CD14-positive monocyte (primary cell): ENCODE data around the gene ABHD5. TPM values are rescaled to one million over a fixed set of nuclear protein-coding genes. Genes with fewer than 3 reads are reported as not detected.

ENCODE experiments used
- DNase-seq, 3 donors: peaks; one replicate each; pipeline ENCODE4 v3.0.0-alpha.2; 2011 to 2022
- H2AFZ ChIP-seq: 2 replicates; pipeline ENCODE4 v1.6.0; 2012; ENCODE audit warnings: mild to moderate bottlenecking, low read depth, low read length, inconsistent platforms; ENCODE audit not compliant: insufficient read depth, poor library complexity, severe bottlenecking
- H3K27ac ChIP-seq, 2 donors: 1 replicate in 1 of 2; 2 replicates in 1 of 2; pipeline ENCODE4 v1.5.1; 2012 to 2013; ENCODE audit warnings: low read length in 2 of 2, control low read depth in 1 of 2, inconsistent platforms in 1 of 2, low read depth in 1 of 2, mild to moderate bottlenecking in 1 of 2
- H3K27me3 ChIP-seq, 2 donors: one replicate each; pipeline versions ENCODE4 v1.6.0 to v1.6.1; 2011 to 2013; ENCODE audit warnings: low read length in 2 of 2; ENCODE audit not compliant: control insufficient read depth in 2 of 2, insufficient read depth in 2 of 2
- H3K36me3 ChIP-seq, 2 donors: replicated peaks in 1 of 2; 1 replicate in 1 of 2; 2 replicates in 1 of 2; pipeline versions ENCODE4 v1.5.1 to v1.6.1; 2012 to 2013; ENCODE audit warnings: low read length in 2 of 2, control low read depth in 1 of 2, inconsistent platforms in 1 of 2, mild to moderate bottlenecking in 1 of 2; ENCODE audit not compliant: insufficient read depth in 2 of 2, control insufficient read depth in 1 of 2
- H3K4me1 ChIP-seq, 2 donors: 1 replicate in 1 of 2; 2 replicates in 1 of 2; pipeline versions ENCODE4 v1.5.1 to v1.6.1; 2012 to 2013; ENCODE audit warnings: low read length in 2 of 2, control low read depth in 1 of 2, inconsistent platforms in 1 of 2, mild to moderate bottlenecking in 1 of 2, moderate library complexity in 1 of 2; ENCODE audit not compliant: insufficient read depth in 2 of 2, control insufficient read depth in 1 of 2
- H3K4me2 ChIP-seq: replicated peaks from 2 replicates; pipeline ENCODE3; 2012; ENCODE audit warnings: low read length, moderate library complexity, mild to moderate bottlenecking; ENCODE audit not compliant: poor library complexity, severe bottlenecking; ENCODE audit errors: extremely low read depth
- H3K4me3 ChIP-seq, 3 experiments: fragments of 200-600 bp in 1 of 3; sonication (generic) in 1 of 3; replicated peaks in 1 of 3; 1 replicate in 2 of 3; 2 replicates in 1 of 3; pipeline ENCODE4 v1.5.1; 2011 to 2013; ENCODE audit warnings: low read length in 3 of 3, mild to moderate bottlenecking in 3 of 3, control low read depth in 2 of 3, low read depth in 2 of 3, inconsistent platforms in 1 of 3, moderate library complexity in 1 of 3
- H3K79me2 ChIP-seq: 2 replicates; pipeline ENCODE4 v1.6.0; 2012; ENCODE audit warnings: mild to moderate bottlenecking, control low read depth, inconsistent platforms, low read length, moderate library complexity; ENCODE audit not compliant: insufficient read depth
- H3K9ac ChIP-seq: 2 replicates; pipeline ENCODE4 v1.6.0; 2017; ENCODE audit warnings: low read length, mild to moderate bottlenecking; ENCODE audit not compliant: insufficient read depth, poor library complexity, severe bottlenecking
- H3K9me3 ChIP-seq, 2 donors: replicated peaks in 1 of 2; 1 replicate in 1 of 2; 2 replicates in 1 of 2; pipeline versions ENCODE4 v1.5.1 to v1.6.1; 2012 to 2013; ENCODE audit warnings: low read length in 2 of 2, control low read depth in 1 of 2; ENCODE audit not compliant: control insufficient read depth in 1 of 2, insufficient read depth in 1 of 2
- H4K20me1 ChIP-seq: 2 replicates; pipeline ENCODE4 v1.6.0; 2012; ENCODE audit warnings: mild to moderate bottlenecking, low read length, control low read depth, moderate library complexity; ENCODE audit not compliant: insufficient read depth
- H3K27ac Mint-ChIP-seq, 7 donors: one replicate each; pipeline ENCODE4 v1.8.0; 2020; ENCODE audit warnings: mild to moderate bottlenecking in 7 of 7, mixed read lengths in 7 of 7, moderate library complexity in 6 of 7, inconsistent platforms in 2 of 7
- H3K27me3 Mint-ChIP-seq, 3 donors: one replicate each; pipeline ENCODE4 v1.8.0; 2021 to 2022; ENCODE audit warnings: low read depth in 3 of 3, mild to moderate bottlenecking in 3 of 3, mixed read lengths in 3 of 3, moderate library complexity in 3 of 3, inconsistent platforms in 1 of 3
- H3K36me3 Mint-ChIP-seq, 2 donors: one replicate each; pipeline ENCODE4 v1.8.0; 2020; ENCODE audit warnings: mixed read lengths in 2 of 2, inconsistent platforms in 1 of 2, mild to moderate bottlenecking in 1 of 2
- H3K4me1 Mint-ChIP-seq: one replicate; pipeline ENCODE4 v1.8.0; 2020; ENCODE audit warnings: mild to moderate bottlenecking, mixed read lengths
- H3K4me3 Mint-ChIP-seq, 2 donors: one replicate each; pipeline ENCODE4 v1.8.0; 2020; ENCODE audit warnings: mild to moderate bottlenecking in 2 of 2, mixed read lengths in 2 of 2, moderate library complexity in 1 of 2
- H3K9me3 Mint-ChIP-seq, 7 donors: one replicate each; pipeline ENCODE4 v1.8.0; 2020 to 2022; ENCODE audit warnings: mixed read lengths in 7 of 7, mild to moderate bottlenecking in 6 of 7, moderate library complexity in 6 of 7, inconsistent platforms in 2 of 7
- CTCF ChIP-seq: fragments of 200-600 bp; IDR thresholded peaks from one replicate; pipeline ENCODE4 v1.8.0; 2022; ENCODE audit warnings: antibody characterized with exemption, mild to moderate bottlenecking
- WGBS: methylation state at CpG from one replicate; pipeline ENCODE4 v1.1.5; 2013; ENCODE audit warnings: missing lambda C conversion rate; ENCODE audit not compliant: insufficient coverage; 5-methylcytosine and 5-hydroxymethylcytosine counted together
- intact Hi-C, 2 donors: fragments of 100-400 bp; cut with micrococcal nuclease; formaldehyde crosslinking; loops; one replicate each; pipeline versions ENCODE4 v1.15.0 to v1.15.1; 2023
- polyA plus RNA-seq, 3 donors: library from polyadenylated mRNA; depleted of rRNA in 1 of 3; unstranded in 2 of 3; stranded (reverse) in 1 of 3; fragments of 300-500 nt in 2 of 3; fragments of >200 nt in 1 of 3; fragmentation: Illumina TruSeq in 2 of 3; gene quantifications; 1 replicate in 2 of 3; 2 replicates in 1 of 3; pipeline ENCODE4 v1.2.3, GENCODE V29; 2012 to 2021

Gene ABHD5
- polyA plus RNA-seq, 3 donors: 32.9 to 40.0 (median 34.5) TPM

GRCh38 chr3:43692085-43692855 is 1.5 kb downstream of the ABHD5 start:
- peak overlapping the region; percentile 77 to 91 (median 90) for H3K4me3 ChIP-seq
- H3K27me3 ChIP-seq: no peaks in the 10 kb centered on the region
- Mint-ChIP-seq H3K4me1 (peaks cover 62% of the 10 kb centered on the region), H3K36me3 (peaks cover 9 to 10% of the 10 kb centered on the region in 2 donors), H3K27ac (peak overlapping the region; percentile 85 to 94 (median 90)), H3K9me3 (no peaks in the 10 kb centered on the region), H3K27me3 (peaks cover 0 to 7% (median 5%) of the 10 kb centered on the region in 3 donors), H3K4me3 (peak overlapping the region; percentile 88 to 93)
- peak; percentile 40 to 73 (median 55) for DNase-seq
- H3K79me2 ChIP-seq: peaks cover 63% of the 10 kb centered on the region
- peaks cover 23% of the 10 kb centered on the region for H4K20me1 ChIP-seq
- H3K4me2 ChIP-seq: peak overlapping the region; percentile 91
- no peak overlapping the region for H3K9ac ChIP-seq
- H3K36me3 ChIP-seq: no peaks in the 10 kb centered on the region
- 40% methylated on average over 5 of the region's 8 CpGs for WGBS
- peak overlapping the region in 1 of 2 donors; percentile 84 for H3K27ac ChIP-seq
- intact Hi-C loops: loop anchor here in 1 of 2 donors (10.0 kb wide), 1 partner anchor 407 kb away; the partner anchor contains the start of gene SNRK
- peaks cover 50 to 65% of the 10 kb centered on the region in 2 donors for H3K4me1 ChIP-seq
- no peaks in the 10 kb centered on the region for H3K9me3 ChIP-seq
- H2AFZ ChIP-seq: peak overlapping the region; percentile 99
- TF ChIP-seq CTCF: no peak

- Mint-ChIP-seq H3K27ac (peak overlapping the region in 6 of 7 donors; percentile 10 to 94 (median 88)), H3K4me1 (peaks cover 63% of the 10 kb centered on the region), H3K9me3 (no peaks in the 10 kb centered on the region), H3K27me3 (peaks cover 0 to 7% (median 5%) of the 10 kb centered on the region in 3 donors), H3K36me3 (peaks cover 5 to 11% of the 10 kb centered on the region in 2 donors), H3K4me3 (peak overlapping the region in 1 of 2 donors; percentile 39)
- H3K79me2 ChIP-seq: peaks cover 70% of the 10 kb centered on the region
- no CpG with 5 or more reads among the region's 2 CpGs for WGBS
- intact Hi-C loops: loop anchor here in 1 of 2 donors (10.0 kb wide), 1 partner anchor 408 kb away; the partner anchor contains the start of gene SNRK
- no peak for DNase-seq
- H2AFZ ChIP-seq: no peak overlapping the region
- no peaks in the 10 kb centered on the region for H3K36me3 ChIP-seq
- H3K4me2 ChIP-seq: peak overlapping the region; percentile 91
- no peak for TF ChIP-seq CTCF
- H3K9me3 ChIP-seq: no peaks in the 10 kb centered on the region
- H3K27me3 ChIP-seq: no peaks in the 10 kb centered on the region
- H3K4me1 ChIP-seq: peaks cover 50 to 65% of the 10 kb centered on the region in 2 donors
- peak overlapping the region in 1 of 3 experiments; percentile 90 for H3K4me3 ChIP-seq
- H3K27ac ChIP-seq: peak overlapping the region in 1 of 2 donors; percentile 84
- peaks cover 29% of the 10 kb centered on the region for H4K20me1 ChIP-seq
- H3K9ac ChIP-seq: no peak overlapping the region
Measured at GRCh38 chr3:43692971-43693370, 2.2 kb downstream of the ABHD5 start.
